Erythroblast (primary cell): ENCODE data around the gene RIPOR2.

ENCODE experiments used
- GATA1 ChIP-seq: IDR thresholded peaks from 2 replicates; pipeline ENCODE4 v1.6.1; 2011; ENCODE audit warnings: low read depth, mild to moderate bottlenecking, control low read depth, low read length, moderate library complexity
- POLR2A ChIP-seq: IDR thresholded peaks from 2 replicates; pipeline ENCODE4 v1.6.1; 2011; ENCODE audit warnings: mild to moderate bottlenecking, low read length

DNA sequence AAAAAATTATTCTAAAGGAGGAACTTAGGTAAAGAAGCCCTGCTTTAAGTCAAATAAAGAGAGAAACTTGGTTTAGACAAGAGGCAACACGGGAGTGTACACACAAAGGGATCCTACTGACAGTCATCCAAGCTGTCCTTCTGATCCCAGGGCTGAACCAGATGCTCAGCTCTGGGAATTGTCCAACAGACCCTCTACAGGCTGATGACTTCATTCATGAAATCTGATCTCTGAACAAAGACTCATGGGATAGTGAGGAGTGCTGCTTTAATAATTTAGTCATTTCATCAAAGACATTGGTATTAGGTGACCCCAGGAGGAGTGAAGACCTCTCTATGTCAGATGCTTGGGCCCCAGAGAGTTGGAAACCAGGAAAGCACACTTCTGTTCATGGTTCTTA, 71.4 kb downstream of the RIPOR2 start:
- TF ChIP-seq POLR2A (no peak), GATA1 (no peak)
